IMR-90 (cell line): Measurements from ENCODE around the gene GSTM1. TPM values are rescaled to one million over a fixed set of nuclear protein-coding genes. Genes with fewer than 3 reads are reported as not detected.

Experiments
- ATAC-seq: fragments of 200-7000 bp; cut with Tn5 transposase; 2 replicates; pipeline ENCODE4 v1.9.1; 2020; ENCODE audit warnings: low read depth, mild to moderate bottlenecking, moderate library complexity
- BruUV-seq: library from RNA; stranded (reverse); fragments of 400-500 nt; replicated peaks from 2 replicates; lab custom pipeline; 2021; lab: Mats Ljungman, UMichigan
- CTCF ChIA-PET: fragments of 300-600 bp; formaldehyde crosslinking; extraction: SDS; loops from one replicate; lab custom pipeline; 2021; ENCODE audit warnings: antibody characterized with exemption; lab: Yijun Ruan, JAX
- POLR2A ChIA-PET: fragments of 300-600 bp; sonication (Branson Sonifier 250); formaldehyde crosslinking; loops from one replicate; lab custom pipeline; 2022; ENCODE audit warnings: antibody characterized with exemption; ENCODE audit not compliant: unreplicated experiment; lab: Charles Lee
- DNase-seq: peaks from one replicate; pipeline ENCODE4 v3.0.0; 2013
- H2AFZ ChIP-seq: replicated peaks from 2 replicates; pipeline ENCODE3; 2013; ENCODE audit warnings: low read length, mild to moderate bottlenecking; ENCODE audit not compliant: poor library complexity
- H2AK5ac ChIP-seq: 2 replicates; pipeline ENCODE4 v1.6.1; 2013; ENCODE audit warnings: low read depth, low read length, inconsistent platforms
- H2AK9ac ChIP-seq: replicated peaks from 2 replicates; pipeline ENCODE3; 2013; ENCODE audit warnings: mild to moderate bottlenecking, low read depth, low read length, moderate library complexity; ENCODE audit not compliant: poor library complexity
- H2BK120ac ChIP-seq: 2 replicates; pipeline ENCODE4 v1.6.1; 2013; ENCODE audit warnings: low read depth, low read length, inconsistent platforms
- H2BK15ac ChIP-seq: 3 replicates; pipeline ENCODE4 v1.6.1; 2013; ENCODE audit warnings: low read depth, low read length, inconsistent platforms
- H2BK20ac ChIP-seq: 2 replicates; pipeline ENCODE4 v1.6.1; 2013; ENCODE audit warnings: low read depth, mild to moderate bottlenecking, inconsistent platforms, low read length, moderate library complexity
- H2BK5ac ChIP-seq: 2 replicates; pipeline ENCODE4 v1.6.1; 2013; ENCODE audit warnings: mild to moderate bottlenecking, low read depth, low read length, inconsistent platforms; ENCODE audit not compliant: poor library complexity, severe bottlenecking
- H3K14ac ChIP-seq: replicated peaks from 2 replicates; pipeline ENCODE4 v1.6.1; 2013; ENCODE audit warnings: low read depth, low read length, inconsistent platforms
- H3K18ac ChIP-seq: 2 replicates; pipeline ENCODE4 v1.6.1; 2013; ENCODE audit warnings: low read depth, low read length, control low read depth
- H3K23ac ChIP-seq: 2 replicates; pipeline ENCODE4 v1.6.1; 2013; ENCODE audit warnings: low read depth, low read length, inconsistent platforms
- H3K27ac ChIP-seq: 2 replicates; pipeline ENCODE4 v1.5.1; 2013; ENCODE audit warnings: mild to moderate bottlenecking, control low read depth, low read length; ENCODE audit not compliant: insufficient read depth
- H3K27me3 ChIP-seq: 2 replicates; pipeline ENCODE4 v1.6.1; 2013; ENCODE audit warnings: low read length; ENCODE audit not compliant: control insufficient read depth, insufficient read depth
- H3K36me3 ChIP-seq: 2 replicates; pipeline ENCODE4 v1.6.1; 2013; ENCODE audit warnings: low read length, mixed read lengths; ENCODE audit not compliant: control insufficient read depth, insufficient read depth
- H3K4ac ChIP-seq: 2 replicates; pipeline ENCODE4 v1.6.1; 2013; ENCODE audit warnings: low read depth, low read length, inconsistent platforms
- H3K4me1 ChIP-seq: 2 replicates; pipeline ENCODE4 v1.6.1; 2013; ENCODE audit warnings: low read length, mixed read lengths; ENCODE audit not compliant: control insufficient read depth, insufficient read depth
- H3K4me2 ChIP-seq: 2 replicates; pipeline ENCODE4 v1.6.1; 2013; ENCODE audit warnings: low read depth, mild to moderate bottlenecking, control low read depth, low read length, moderate library complexity
- H3K4me3 ChIP-seq: 2 replicates; pipeline ENCODE4 v1.5.1; 2013; ENCODE audit warnings: low read depth, mild to moderate bottlenecking, control low read depth, low read length, moderate library complexity; ENCODE audit not compliant: insufficient read depth
- H3K56ac ChIP-seq: 2 replicates; pipeline ENCODE4 v1.6.1; 2013; ENCODE audit warnings: low read length, inconsistent platforms; ENCODE audit not compliant: insufficient read depth; ENCODE audit errors: extremely low read depth
- H3K79me1 ChIP-seq, 2 experiments: 2 replicates each; pipeline ENCODE4 v1.6.1; 2013; ENCODE audit warnings: low read length in 2 of 2, inconsistent platforms in 1 of 2, low read depth in 1 of 2
- H3K9ac ChIP-seq: 2 replicates; pipeline ENCODE4 v1.6.1; 2013; ENCODE audit warnings: low read depth, low read length, control low read depth
- H3K9me1 ChIP-seq: 2 replicates; pipeline ENCODE4 v1.6.1; 2013; ENCODE audit warnings: low read length, inconsistent platforms; ENCODE audit not compliant: insufficient read depth
- H3K9me3 ChIP-seq: 2 replicates; pipeline ENCODE4 v1.6.1; 2013; ENCODE audit warnings: low read length; ENCODE audit not compliant: control insufficient read depth, insufficient read depth
- H4K20me1 ChIP-seq: 2 replicates; pipeline ENCODE4 v1.6.1; 2013; ENCODE audit warnings: low read length, inconsistent platforms; ENCODE audit not compliant: insufficient read depth
- H4K5ac ChIP-seq: 2 replicates; pipeline ENCODE4 v1.6.1; 2013; ENCODE audit warnings: mild to moderate bottlenecking, low read depth, low read length, control low read depth
- H4K8ac ChIP-seq, 2 experiments: 2 replicates each; pipeline ENCODE4 v1.6.1; 2013; ENCODE audit warnings: low read depth in 2 of 2, low read length in 2 of 2, control low read depth in 1 of 2, inconsistent platforms in 1 of 2
- H4K91ac ChIP-seq: 2 replicates; pipeline ENCODE4 v1.6.1; 2013; ENCODE audit warnings: low read depth, low read length, inconsistent platforms; ENCODE audit not compliant: insufficient read depth
- BHLHE40 ChIP-seq: fragments of 150-350 bp; IDR thresholded peaks from 2 replicates; pipeline ENCODE4 v1.6.1; 2016; ENCODE audit warnings: mild to moderate bottlenecking, low read depth, low read length
- CHD1 ChIP-seq: IDR thresholded peaks from 2 replicates; pipeline ENCODE4 v1.6.1; 2012; ENCODE audit warnings: low read depth, low read length, improper control_type of control experiment
- FOS ChIP-seq: fragments of 150-350 bp; IDR thresholded peaks from 2 replicates; pipeline ENCODE4 v1.6.1; 2016; ENCODE audit warnings: low read depth, low read length
- MAFK ChIP-seq: IDR thresholded peaks from 2 replicates; pipeline ENCODE4 v1.6.1; 2012; ENCODE audit warnings: low read depth, low read length, improper control_type of control experiment
- POLR2A ChIP-seq: IDR thresholded peaks from 2 replicates; pipeline ENCODE4 v1.6.1; 2012; ENCODE audit warnings: mild to moderate bottlenecking, low read depth, low read length
- SMC3 ChIP-seq: fragments of 150-350 bp; IDR thresholded peaks from 2 replicates; pipeline ENCODE4 v1.6.1; 2016; ENCODE audit warnings: low read depth, mild to moderate bottlenecking, antibody characterized with exemption, low read length, moderate library complexity
- USF2 ChIP-seq: fragments of 150-350 bp; IDR thresholded peaks from 2 replicates; pipeline ENCODE4 v1.6.1; 2017; ENCODE audit warnings: mild to moderate bottlenecking, antibody characterized with exemption, low read length, low read depth
- WGBS, 2 experiments: methylation state at CpG; one replicate each; pipeline versions ENCODE4 v1.1.5 to v1.1.7; 2013; ENCODE audit warnings: missing lambda C conversion rate in 2 of 2; ENCODE audit not compliant: insufficient read length in 1 of 2; ENCODE audit errors: extremely low coverage in 2 of 2; 5-methylcytosine and 5-hydroxymethylcytosine counted together
- dilution Hi-C: fragments of 300-500 bp; cut with HindIII; formaldehyde crosslinking; loops from one replicate; pipeline ENCODE4 v1.14.3; 2018; ENCODE audit warnings: low sequenced_read_pairs; ENCODE audit not compliant: unreplicated experiment
- in situ Hi-C: fragments of 300-500 bp; cut with MboI; formaldehyde crosslinking; loops from 3 replicates; pipeline ENCODE4 v1.14.3; 2019; ENCODE audit warnings: low sequenced_read_pairs, inconsistent platforms, mixed read lengths
- intact Hi-C: fragments of 100-400 bp; cut with micrococcal nuclease; formaldehyde crosslinking; loops from 2 replicates; pipeline ENCODE4 v1.10.0; 2022
- polyA plus RNA-seq, 3 experiments: library from polyadenylated mRNA; depleted of rRNA; stranded (reverse); fragments of >200 nt; gene quantifications; 2 replicates each; pipeline ENCODE4 v1.2.3, GENCODE V29; 2012; ENCODE audit warnings: low replicate concordance in 1 of 3
- total RNA-seq: library from RNA; depleted of rRNA; stranded (reverse); fragments of >200 nt; gene quantifications from 2 replicates; pipeline ENCODE4 v1.2.3, GENCODE V29; 2012
- TF ChIP-seq, protein P1 (sequence below): fragments of 150-350 bp; IDR thresholded peaks from 2 replicates; pipeline ENCODE4 v1.6.1; 2016; ENCODE audit warnings: low read depth, mild to moderate bottlenecking, low read length, moderate library complexity, borderline replicate concordance

The GSTM1 gene
- total and polyA plus RNA-seq, 2 of the 4 experiments (the other 2 are of a cell fraction): not detected

DNA sequence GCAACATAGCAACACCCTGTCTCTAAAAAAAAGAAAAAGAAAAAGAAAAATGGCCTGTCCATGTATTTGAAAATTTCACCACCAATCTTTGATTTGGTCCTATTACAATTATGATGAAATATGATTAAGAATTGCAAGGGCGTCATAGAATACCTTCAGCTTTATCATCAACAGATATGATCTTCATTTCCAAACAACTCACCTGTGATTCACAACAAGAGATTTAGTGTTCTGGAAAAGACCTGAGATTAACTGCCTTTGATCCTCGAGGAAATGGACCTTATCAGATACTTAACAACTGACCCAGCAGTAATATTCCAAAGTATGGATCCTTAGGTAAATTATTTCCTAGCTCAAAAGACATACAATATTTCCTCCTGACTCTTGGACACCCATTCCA, 35.2 kb upstream of the GSTM1 start:
- Histone ChIP-seq H2AFZ (no peak overlapping the region), H4K91ac (no peak overlapping the region), H3K9me1 (peaks cover 2% of the 10 kb centered on the region; the same call in 1 of the 2 replicates), H3K9ac (no peak overlapping the region), H2BK20ac (no peak overlapping the region), H2BK120ac (no peak overlapping the region), H3K79me1 (peaks cover 0 to 10% of the 10 kb centered on the region in 2 experiments; a peak in 3 of 4 replicates), H2AK5ac (no peak overlapping the region), H3K9me3 (no peaks in the 10 kb centered on the region), H3K4ac (no peak overlapping the region), H3K56ac (no peak overlapping the region), H3K27me3 (0 out of 2 replicates have a peak, but pooled peaks cover 3% of the 10 kb centered on the region), H4K5ac (no peak overlapping the region), H3K4me1 (peaks cover 2% of the 10 kb centered on the region), H4K20me1 (no peaks in the 10 kb centered on the region), H3K27ac (no peak overlapping the region), H2AK9ac (no peak overlapping the region), H3K36me3 (no peaks in the 10 kb centered on the region), H4K8ac (no peak overlapping the region), H2BK5ac (no peak overlapping the region), H3K23ac (no peak overlapping the region), H2BK15ac (no peak overlapping the region), H3K4me3 (no peak overlapping the region), H3K14ac (no peak overlapping the region), H3K4me2 (no peak overlapping the region), H3K18ac (no peak overlapping the region)
- TF ChIP-seq BHLHE40: no peak
- TF ChIP-seq, protein P1, sequence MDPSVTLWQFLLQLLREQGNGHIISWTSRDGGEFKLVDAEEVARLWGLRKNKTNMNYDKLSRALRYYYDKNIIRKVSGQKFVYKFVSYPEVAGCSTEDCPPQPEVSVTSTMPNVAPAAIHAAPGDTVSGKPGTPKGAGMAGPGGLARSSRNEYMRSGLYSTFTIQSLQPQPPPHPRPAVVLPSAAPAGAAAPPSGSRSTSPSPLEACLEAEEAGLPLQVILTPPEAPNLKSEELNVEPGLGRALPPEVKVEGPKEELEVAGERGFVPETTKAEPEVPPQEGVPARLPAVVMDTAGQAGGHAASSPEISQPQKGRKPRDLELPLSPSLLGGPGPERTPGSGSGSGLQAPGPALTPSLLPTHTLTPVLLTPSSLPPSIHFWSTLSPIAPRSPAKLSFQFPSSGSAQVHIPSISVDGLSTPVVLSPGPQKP: no peak
- TF ChIP-seq POLR2A: no peak
- no peak for TF ChIP-seq MAFK
- no peak for TF ChIP-seq SMC3
- no peak for TF ChIP-seq CHD1
- no peak for TF ChIP-seq FOS
- TF ChIP-seq USF2: no peak
- no CpG with 5 or more reads among the region's 2 CpGs for WGBS, 2 experiments
- CTCF ChIA-PET: interaction anchor here (0.5 to 1.2 kb wide), 3 partner anchors 12 to 332 kb away, joined by 3 to 5 read pairs (median 3); partner anchors contain the start of gene AHCYL1
- dilution Hi-C loops: no loop called here
- no peak for ATAC-seq
- DNase-seq: no peak
- in situ Hi-C loops: no loop called here
- POLR2A ChIA-PET: no interaction called here
- BruUV-seq: no TSS peak
- intact Hi-C loops: no loop called here
